HG02885 (cell line): Measurements from ENCODE around the gene KIFC1.
A peak's percentile ranks its signal among the peaks of the same experiment; 100 is the strongest.

Source experiments
- ATAC-seq: cut with Tn5 transposase; IDR thresholded peaks from one replicate; pipeline ENCODE4 v1.9.1; 2021; ENCODE audit warnings: mild to moderate bottlenecking; ENCODE audit not compliant: unreplicated experiment, poor library complexity

KIFC1 gene

DNA sequence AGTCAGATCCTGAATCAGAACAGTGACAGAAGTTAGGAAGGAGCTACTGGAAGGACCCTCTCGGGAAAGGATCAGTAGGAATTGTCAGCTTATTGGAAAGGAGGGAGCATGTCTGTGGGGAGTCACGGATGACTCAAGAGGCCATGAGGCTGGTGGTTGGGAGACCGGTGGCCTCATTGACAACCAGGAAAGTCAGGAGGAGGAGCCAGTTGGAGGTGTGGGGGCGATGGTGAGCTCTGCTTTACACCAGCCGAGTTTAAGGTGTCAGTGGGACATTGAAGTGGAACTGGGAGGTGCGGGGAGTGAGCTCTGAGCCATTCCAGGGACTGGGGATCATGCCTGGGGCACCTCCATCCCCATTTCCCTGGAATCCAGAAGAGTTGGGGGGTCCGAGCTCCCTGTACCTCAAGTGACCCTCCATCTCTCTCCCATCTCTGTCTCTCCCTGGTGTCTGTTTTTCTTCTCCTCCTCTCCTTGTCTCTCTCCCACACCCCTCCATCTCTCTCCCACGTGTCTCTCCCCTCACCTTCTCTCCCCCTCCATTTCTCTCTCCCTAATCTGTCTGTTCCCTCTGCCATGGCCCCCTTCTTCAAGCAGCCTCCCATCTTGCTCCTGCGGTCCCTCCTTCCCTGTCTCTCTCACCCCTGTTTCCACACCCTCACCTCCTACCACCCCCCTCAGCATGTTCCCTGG is 48.5 kb downstream of the KIFC1 start:
- ATAC-seq, result no peak

DNA sequence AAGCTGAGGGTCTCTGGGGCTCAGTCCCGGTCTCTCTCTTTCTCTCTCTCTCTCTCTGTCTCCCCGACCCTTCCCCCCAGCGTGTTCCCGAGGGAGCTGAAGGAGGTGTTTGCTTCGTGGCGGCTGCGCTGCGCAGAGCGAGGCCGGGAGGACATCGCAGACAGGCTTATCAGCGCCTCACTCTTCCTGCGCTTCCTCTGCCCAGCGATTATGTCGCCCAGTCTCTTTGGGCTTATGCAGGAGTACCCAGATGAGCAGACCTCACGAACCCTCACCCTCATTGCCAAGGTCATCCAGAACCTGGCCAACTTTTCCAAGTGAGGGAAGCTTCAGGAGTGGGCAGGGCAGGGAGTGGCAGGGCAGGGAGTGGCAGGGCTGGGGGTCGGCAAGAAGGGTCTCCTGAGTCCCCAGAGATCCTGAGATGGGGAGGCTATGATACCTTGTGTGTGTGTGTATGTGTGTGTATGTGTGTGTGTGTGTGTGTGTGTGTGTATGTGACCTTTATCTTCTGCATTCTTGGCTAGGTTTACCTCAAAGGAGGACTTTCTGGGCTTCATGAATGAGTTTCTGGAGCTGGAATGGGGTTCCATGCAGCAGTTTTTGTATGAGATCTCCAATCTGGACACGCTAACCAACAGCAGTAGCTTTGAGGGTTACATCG is 49.2 kb downstream of the KIFC1 start:
- no peak for ATAC-seq

DNA sequence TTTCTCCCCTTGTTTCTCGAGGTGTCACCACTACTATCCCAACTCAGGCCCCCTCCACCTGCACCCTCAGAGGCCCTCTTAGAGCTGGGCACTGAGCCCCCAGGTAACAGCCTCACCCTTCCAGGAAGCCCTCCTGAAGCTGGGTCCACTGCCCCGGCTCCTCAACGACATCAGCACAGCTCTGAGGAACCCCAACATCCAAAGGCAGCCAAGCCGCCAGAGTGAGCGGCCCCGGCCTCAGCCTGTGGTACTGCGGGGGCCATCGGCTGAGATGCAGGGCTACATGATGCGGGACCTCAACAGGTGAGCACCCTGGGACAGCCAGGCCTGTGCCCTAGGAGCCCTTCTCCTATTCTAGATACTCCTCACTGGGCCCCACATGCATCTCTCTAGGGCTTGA is 49.8 kb downstream of the KIFC1 start:
- no peak for ATAC-seq

DNA sequence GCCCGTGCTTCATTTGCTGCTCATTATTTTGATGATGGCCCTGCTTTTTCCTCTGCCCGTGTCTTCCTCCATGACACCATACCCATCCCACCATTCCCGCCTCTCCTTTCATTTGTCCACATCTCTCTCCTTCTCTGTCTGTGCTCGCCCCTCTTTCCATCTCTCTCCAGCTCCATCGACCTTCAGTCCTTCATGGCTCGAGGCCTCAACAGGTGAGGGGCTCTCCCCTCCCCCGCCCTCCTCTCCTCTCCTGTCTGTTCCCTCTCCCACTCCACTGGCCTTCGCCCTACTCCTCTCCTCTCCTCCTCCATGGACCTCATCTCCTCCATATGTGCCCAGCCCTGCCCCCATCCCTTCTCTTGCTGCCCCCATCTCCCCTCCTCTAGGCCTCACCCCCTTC is 50.7 kb downstream of the KIFC1 start:
- ATAC-seq, result no peak

DNA sequence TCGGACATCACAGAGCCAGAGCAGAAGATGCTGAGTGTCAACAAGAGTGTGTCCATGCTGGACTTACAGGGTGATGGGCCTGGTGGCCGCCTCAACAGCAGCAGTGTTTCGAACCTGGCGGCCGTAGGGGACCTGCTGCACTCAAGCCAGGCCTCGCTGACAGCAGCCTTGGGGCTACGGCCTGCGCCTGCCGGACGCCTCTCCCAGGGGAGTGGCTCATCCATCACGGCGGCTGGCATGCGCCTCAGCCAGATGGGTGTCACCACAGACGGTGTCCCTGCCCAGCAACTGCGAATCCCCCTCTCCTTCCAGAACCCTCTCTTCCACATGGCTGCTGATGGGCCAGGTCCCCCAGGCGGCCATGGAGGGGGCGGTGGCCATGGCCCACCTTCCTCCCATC is 51.4 kb downstream of the KIFC1 start:
- ATAC-seq, result no peak

DNA sequence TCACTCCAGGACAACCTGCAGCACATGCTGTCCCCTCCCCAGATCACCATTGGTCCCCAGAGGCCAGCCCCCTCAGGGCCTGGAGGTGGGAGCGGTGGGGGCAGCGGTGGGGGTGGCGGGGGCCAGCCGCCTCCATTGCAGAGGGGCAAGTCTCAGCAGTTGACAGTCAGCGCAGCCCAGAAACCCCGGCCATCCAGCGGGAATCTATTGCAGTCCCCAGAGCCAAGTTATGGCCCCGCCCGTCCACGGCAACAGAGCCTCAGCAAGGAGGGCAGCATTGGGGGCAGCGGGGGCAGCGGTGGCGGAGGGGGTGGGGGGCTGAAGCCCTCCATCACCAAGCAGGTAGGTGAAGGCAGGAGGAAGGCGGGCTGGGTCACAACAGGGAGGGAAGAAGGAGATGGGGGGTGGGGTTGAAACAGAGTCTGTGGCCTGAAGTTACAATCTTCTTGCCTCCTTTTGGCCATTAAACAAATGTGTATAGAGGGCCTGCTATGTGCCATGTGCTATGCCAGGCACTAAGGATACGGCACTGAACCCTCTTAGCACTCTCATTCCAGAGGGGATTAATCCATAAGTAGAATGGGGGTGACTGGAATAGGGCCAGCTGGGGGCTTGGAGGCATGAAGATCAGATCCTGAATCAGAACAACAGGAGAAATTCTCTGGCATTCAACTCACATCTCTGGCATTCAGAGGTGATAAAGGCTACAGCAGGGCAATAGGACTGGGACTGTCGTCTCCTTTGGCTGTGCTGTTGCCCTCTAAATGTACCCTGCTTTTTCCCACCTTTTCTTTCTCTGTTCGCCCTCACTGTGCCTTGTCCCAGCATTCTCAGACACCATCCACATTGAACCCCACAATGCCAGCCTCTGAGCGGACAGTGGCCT is 52.2 kb downstream of the KIFC1 start:
- no peak for ATAC-seq

DNA sequence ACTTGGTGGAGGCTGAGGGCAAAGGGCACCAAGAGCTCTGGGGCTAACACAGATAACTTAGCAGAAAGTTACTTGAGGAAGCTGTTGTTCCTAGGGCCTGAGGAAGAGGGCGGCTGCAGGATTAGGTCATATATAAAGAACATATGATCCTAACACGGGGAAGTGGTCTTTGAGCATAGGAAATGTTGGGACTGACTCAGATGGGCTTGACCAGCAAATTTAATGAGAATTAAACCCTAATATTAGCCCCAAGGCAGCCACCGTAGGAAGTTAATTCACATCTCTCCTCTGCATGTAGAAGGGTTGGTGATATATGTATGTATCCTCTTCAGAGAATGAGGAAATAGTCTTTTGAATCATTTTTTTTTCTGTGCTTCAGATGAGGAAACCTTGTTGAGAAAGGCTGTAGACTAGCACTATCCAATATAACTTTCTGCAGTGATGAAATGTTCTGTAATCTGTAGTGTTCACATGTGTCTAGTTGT is 53.5 kb downstream of the KIFC1 start:
- no peak for ATAC-seq

DNA sequence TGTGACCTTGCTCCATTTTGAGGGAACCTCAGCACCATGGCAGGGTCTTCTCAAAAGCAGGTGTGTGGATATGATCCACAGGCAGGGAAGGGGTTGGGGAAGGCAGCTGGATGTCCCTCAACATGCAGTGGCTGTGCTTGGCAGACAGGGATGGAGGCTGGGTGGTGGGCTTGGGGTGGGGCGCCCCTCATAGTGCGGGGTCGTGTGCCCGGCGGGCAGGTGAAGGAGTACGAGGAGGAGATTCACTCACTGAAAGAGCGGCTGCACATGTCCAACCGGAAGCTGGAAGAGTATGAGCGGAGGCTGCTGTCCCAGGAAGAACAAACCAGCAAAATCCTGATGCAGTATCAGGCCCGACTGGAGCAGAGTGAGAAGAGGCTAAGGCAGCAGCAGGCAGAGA is 54.7 kb downstream of the KIFC1 start:
- no peak for ATAC-seq

DNA sequence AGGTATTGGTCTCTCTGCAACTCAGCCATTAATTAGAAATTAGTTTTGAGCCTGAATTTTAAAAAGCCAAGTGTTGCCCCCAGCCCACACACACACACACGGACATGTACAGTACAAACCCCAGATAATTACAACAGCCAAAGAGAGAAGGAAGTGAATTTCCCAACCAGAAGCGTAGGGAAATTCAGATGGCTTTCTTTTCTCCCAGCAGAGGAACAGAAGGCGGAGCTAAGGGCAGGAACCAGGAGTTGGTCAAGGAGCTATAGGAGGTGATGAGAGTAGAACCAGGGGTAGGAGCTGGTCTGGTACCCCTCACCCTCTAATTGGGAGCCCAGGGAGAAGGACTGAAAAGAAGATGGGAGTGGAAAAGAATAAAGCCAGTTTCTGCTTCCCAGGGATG is 58.8 kb downstream of the KIFC1 start:
- ATAC-seq, result no peak

DNA sequence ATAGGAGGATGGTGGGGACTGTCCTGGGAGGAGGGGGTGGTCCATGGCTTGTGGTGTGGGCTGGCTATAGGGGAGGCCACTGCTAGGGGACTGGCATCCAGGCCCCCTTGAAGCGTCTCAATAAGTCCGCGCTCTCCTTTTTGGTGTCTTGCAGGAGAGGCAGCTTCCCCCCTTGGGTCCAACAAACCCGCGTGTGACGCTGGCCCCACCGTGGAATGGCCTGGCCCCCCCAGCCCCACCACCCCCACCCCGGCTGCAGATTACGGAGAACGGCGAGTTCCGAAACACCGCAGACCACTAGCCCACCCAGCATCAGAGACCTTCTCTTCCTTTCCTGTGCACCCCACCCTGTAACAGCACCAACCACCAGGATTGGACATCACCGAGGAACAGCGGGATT is 60.0 kb downstream of the KIFC1 start:
- no peak for ATAC-seq

DNA sequence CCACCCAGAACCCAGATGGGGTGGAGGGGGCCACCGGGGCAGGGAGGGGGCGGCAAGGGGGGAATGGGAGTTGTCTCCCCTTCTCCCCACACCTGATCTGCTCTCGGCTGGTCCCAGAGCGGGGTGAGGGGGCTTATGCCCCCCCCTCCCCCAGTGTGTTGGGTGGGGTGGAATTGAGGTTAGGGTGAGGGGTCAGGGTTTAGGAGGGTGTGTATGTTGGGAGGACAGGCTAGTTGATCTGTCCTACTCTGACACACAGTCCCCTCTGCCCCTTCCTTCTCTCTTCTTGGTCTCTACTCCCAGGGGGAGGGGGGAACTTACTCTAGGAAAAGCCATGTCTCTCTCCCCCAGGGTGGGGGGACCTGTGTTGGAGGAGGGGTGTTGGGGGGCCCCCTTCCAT is 60.9 kb downstream of the KIFC1 start:
- ATAC-seq, result no peak

DNA sequence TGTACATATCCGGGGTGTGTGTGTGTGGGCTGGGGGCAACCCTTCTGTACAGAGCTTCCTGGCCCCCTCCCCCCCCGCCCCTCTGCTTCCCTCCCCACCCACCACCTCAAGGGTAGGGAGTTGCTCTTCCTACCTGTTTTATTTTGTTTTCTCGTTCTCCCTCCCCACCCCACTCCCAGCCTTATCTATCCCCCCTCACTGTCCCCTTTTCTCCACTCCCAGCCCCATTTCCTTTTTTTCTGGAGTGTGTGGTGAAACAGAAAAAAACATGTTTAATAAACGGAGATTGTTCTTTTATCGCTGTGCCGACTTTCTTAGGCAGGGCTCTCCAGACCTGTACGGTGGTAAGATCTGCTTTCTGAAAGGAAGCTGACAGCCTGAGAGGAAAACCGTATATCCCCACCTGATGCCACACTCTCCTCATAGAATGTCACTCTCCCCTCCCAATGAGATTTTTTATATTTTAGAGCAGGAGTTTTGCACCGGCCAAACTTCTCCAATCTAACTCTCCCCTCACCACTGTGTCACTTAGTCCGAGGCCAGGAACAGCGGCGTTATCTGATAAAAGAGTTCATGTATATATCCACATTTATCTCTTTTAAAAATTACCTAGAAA is 61.9 kb downstream of the KIFC1 start:
- ATAC-seq, result no peak

DNA sequence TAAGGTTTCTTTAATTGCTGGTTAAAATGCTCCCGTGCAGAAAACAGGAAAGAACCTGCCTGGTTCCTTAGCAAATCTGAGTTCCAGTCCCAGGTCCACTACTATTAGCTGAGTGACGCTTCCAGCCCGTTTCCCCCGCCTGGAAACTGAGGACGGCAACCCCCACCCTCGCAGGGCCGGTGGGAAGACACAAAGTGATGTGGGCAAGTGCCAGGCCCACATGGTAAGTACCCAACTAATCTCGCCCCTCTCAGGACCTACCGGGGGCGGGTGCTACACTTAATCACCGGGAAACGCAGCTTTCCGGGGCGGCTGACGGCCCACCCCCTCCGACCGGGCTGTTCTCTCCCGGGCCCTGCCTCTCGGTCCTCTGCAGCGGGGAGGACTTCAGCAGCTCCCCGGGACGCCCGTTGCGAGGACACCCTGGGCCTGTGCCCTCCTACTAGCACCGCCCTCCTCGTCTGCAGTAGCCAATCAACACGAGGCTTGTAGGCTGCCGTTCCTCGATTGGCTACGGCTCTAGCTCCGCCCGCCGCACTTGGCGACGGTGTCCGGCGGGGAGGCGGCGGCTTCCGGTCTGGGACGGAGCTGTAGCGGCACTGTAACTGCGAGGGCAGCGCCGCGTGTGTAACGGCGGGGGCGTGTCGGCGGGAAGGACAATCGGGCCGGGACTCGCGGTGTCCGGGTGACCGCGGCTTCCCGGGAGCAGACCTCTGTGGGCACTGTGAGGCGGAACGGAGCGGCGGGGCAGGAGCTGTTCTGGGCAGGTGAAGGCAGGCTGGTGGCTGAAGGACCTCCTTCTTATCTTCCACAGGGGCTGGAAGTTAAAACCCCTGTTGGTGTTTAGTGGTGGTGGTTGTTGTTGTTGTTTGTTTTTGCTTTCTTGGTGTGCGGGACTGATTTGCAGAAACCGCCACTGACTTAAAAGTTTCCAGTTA is 62.7 kb downstream of the KIFC1 start, which contains the start of gene ZBTB9:
Gene ZBTB9 (plus strand): TSS at position 568 of the 938 bp plus-strand sequence. CDS start 525 bp downstream, outside the sequence.
- ATAC-seq, result peak; percentile 100

DNA sequence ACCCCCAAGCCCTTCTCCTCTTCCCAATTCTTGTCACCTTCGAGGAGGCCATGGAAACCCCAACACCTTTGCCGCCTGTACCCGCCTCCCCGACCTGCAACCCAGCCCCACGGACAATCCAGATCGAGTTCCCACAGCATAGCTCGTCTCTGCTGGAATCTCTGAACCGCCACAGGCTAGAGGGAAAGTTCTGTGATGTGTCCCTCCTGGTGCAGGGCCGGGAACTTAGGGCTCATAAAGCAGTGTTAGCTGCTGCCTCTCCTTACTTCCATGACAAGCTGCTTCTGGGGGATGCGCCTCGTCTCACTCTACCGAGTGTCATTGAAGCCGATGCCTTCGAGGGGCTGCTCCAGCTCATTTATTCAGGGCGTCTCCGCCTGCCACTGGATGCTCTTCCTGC is 63.4 kb downstream of the KIFC1 start:
- ATAC-seq, result no peak

DNA sequence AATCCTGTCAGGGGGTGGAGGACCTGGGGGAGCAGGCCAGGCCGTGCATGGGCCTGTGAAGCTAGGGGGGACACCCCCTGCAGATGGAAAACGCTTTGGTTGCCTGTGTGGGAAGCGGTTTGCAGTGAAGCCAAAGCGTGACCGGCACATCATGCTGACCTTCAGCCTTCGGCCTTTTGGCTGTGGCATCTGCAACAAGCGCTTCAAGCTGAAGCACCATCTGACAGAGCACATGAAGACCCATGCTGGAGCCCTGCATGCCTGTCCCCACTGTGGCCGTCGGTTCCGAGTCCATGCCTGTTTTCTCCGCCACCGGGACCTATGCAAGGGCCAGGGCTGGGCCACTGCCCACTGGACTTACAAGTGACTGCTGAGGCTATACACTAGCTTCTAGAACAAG is 64.5 kb downstream of the KIFC1 start:
- no peak for ATAC-seq

DNA sequence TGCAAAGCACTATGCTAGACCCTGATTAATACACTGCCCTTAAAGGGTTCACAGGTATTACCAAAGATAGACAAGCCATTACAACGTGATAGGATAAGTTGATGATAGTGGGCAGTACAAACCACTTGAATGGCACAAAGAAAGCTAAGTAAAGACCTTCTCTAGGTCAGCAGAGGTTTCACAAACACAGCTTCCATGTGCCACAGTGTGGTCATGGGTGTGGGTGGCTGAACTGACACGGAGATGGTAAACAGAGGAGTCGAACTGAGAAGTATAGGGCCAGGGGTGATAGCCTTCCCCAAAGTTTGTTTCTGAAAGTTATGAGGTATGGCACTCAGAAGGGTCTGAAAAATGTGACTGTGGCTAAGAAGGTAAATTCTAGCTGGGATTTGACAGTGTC is 67.1 kb downstream of the KIFC1 start:
- ATAC-seq, result no peak

DNA sequence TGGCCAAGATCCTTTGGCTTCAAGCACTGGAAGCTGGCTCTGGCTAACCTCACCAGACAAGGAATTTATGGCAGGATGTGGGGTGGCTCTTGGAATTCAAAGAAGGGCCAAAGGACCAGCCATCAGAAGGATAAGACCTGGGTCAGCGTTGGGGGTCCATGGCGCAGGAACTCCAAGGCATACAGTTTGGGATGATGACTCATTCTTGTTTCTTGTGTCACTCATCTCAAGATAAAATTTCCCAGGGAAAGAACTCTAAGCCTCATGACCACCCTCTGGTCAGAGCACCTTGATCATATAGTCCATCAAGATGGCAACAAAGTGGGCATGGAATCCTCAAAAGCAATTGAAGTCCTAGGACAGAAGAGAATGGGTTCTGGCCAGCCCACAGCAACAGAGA is 67.6 kb downstream of the KIFC1 start:
- no peak for ATAC-seq
